Peyer's patch (tissue), 4 donors: ENCODE results near the gene ZNF385D. TPM values are rescaled to one million over a fixed set of nuclear protein-coding genes. Genes with fewer than 3 reads are reported as not detected.

ENCODE experiments used
- DNase-seq, 3 donors: peaks; one replicate each; pipeline ENCODE4 v3.0.0-alpha.2; 2017 to 2019
- H3K27ac ChIP-seq, 4 donors: fragments of 200-600 bp; sonication (generic); one replicate each; pipeline ENCODE4 v1.5.1; 2016 to 2019
- H3K27me3 ChIP-seq, 2 donors: fragments of 200-600 bp; sonication (generic); one replicate each; pipeline ENCODE4 v1.5.1; 2019
- H3K36me3 ChIP-seq, 3 donors: fragments of 200-600 bp; sonication (generic); one replicate each; pipeline ENCODE4 v1.5.1; 2016 to 2019
- H3K4me1 ChIP-seq, 4 donors: fragments of 200-600 bp; sonication (generic); one replicate each; pipeline ENCODE4 v1.5.1; 2016 to 2019
- H3K4me3 ChIP-seq, 4 donors: fragments of 200-600 bp; sonication (generic); 1 replicate in 3 of 4; 2 replicates in 1 of 4; pipeline ENCODE4 v1.5.1; 2016 to 2019; ENCODE audit warnings: mild to moderate bottlenecking in 1 of 4
- H3K9me3 ChIP-seq, 4 donors: fragments of 200-600 bp; sonication (generic); one replicate each; pipeline ENCODE4 v1.5.1; 2016 to 2019; ENCODE audit warnings: mild to moderate bottlenecking in 1 of 4
- CTCF ChIP-seq, 6 experiments: fragments of 450-650 bp in 4 of 6; fragments of 200-600 bp in 2 of 6; sonication (generic) in 1 of 6; IDR thresholded peaks; one replicate each; pipeline ENCODE4 v1.5.1; 2017 to 2019; ENCODE audit warnings: antibody characterized with exemption in 6 of 6, mild to moderate bottlenecking in 3 of 6, moderate library complexity in 1 of 6
- POLR2A ChIP-seq, 2 donors: fragments of 450-650 bp; IDR thresholded peaks; one replicate each; pipeline ENCODE4 v1.5.1; 2017; ENCODE audit warnings: antibody characterized with exemption in 2 of 2, mild to moderate bottlenecking in 2 of 2, moderate library complexity in 2 of 2
- total RNA-seq, 4 donors: library from RNA; depleted of rRNA; stranded (reverse); fragments of >200 nt; gene quantifications; one replicate each; pipeline ENCODE4 v1.1.0, GENCODE V29; 2016

Gene ZNF385D
- total RNA-seq, 4 donors from 2014 or later: 1.1 to 3.3 (median 1.8) TPM

- Histone ChIP-seq H3K27ac (no peak overlapping the region), H3K36me3 (no peaks in the 10 kb centered on the region), H3K9me3 (no peaks in the 10 kb centered on the region), H3K4me3 (no peak overlapping the region), H3K27me3 (no peaks in the 10 kb centered on the region), H3K4me1 (no peaks in the 10 kb centered on the region)
- no peak for TF ChIP-seq POLR2A (IDR thresholded peaks at IDR 0.05)
- TF ChIP-seq CTCF (IDR thresholded peaks at IDR 0.05): no peak
- DNase-seq: no peak
These were observed 96.3 kb downstream of the ZNF385D start for GRCh38 chr3:21654662-21655061.

- TF ChIP-seq POLR2A (IDR thresholded peaks at IDR 0.05) (no peak), CTCF (IDR thresholded peaks at IDR 0.05) (no peak)
- H3K27me3 ChIP-seq: no peaks in the 10 kb centered on the region
- no peak overlapping the region for H3K4me3 ChIP-seq
- no peak overlapping the region for H3K27ac ChIP-seq
- no peaks in the 10 kb centered on the region for H3K4me1 ChIP-seq
- no peaks in the 10 kb centered on the region for H3K9me3 ChIP-seq
- no peak for DNase-seq
- H3K36me3 ChIP-seq: no peaks in the 10 kb centered on the region
These were observed 96.8 kb downstream of the ZNF385D start for GRCh38 chr3:21654241-21654640.

GRCh38 chr3:21649519-21649918, 101.5 kb downstream of the ZNF385D start:
- Histone ChIP-seq H3K36me3 (no peaks in the 10 kb centered on the region), H3K9me3 (no peaks in the 10 kb centered on the region), H3K4me1 (no peaks in the 10 kb centered on the region), H3K27me3 (no peaks in the 10 kb centered on the region), H3K4me3 (no peak overlapping the region), H3K27ac (no peak overlapping the region)
- DNase-seq: no peak
- TF ChIP-seq POLR2A (IDR thresholded peaks at IDR 0.05) (no peak), CTCF (IDR thresholded peaks at IDR 0.05) (no peak)

GRCh38 chr3:21647961-21648360, 103.0 kb downstream of the ZNF385D start:
- Histone ChIP-seq H3K4me1 (no peaks in the 10 kb centered on the region), H3K4me3 (no peak overlapping the region), H3K27ac (no peak overlapping the region), H3K36me3 (no peaks in the 10 kb centered on the region), H3K27me3 (no peaks in the 10 kb centered on the region), H3K9me3 (no peaks in the 10 kb centered on the region)
- no peak for TF ChIP-seq POLR2A (IDR thresholded peaks at IDR 0.05)
- TF ChIP-seq CTCF (IDR thresholded peaks at IDR 0.05): no peak
- no peak for DNase-seq

GRCh38 chr3:21645121-21645897, 105.7 kb downstream of the ZNF385D start:
- DNase-seq: no peak
- no peak overlapping the region for H3K27ac ChIP-seq
- no peaks in the 10 kb centered on the region for H3K36me3 ChIP-seq
- no peaks in the 10 kb centered on the region for H3K9me3 ChIP-seq
- H3K27me3 ChIP-seq: no peaks in the 10 kb centered on the region
- TF ChIP-seq CTCF (IDR thresholded peaks at IDR 0.05) (no peak), POLR2A (IDR thresholded peaks at IDR 0.05) (no peak)
- H3K4me3 ChIP-seq: no peak overlapping the region
- H3K4me1 ChIP-seq: no peaks in the 10 kb centered on the region
